HepG2 (cell line): ENCODE data around the gene GDAP1L1. TPM values are rescaled to one million over a fixed set of nuclear protein-coding genes. Genes with fewer than 3 reads are reported as not detected.

Source experiments
- BRD4 ChIP-seq: sonication (generic); formaldehyde crosslinking; IDR thresholded peaks from 2 replicates; pipeline ENCODE4 v1.4.0; 2020; ENCODE audit warnings: missing genetic modification reagents
- HIVEP1 ChIP-seq: sonication (generic); formaldehyde crosslinking; IDR thresholded peaks from 2 replicates; pipeline ENCODE4 v1.4.0; 2020; ENCODE audit warnings: mild to moderate bottlenecking, missing genetic modification reagents
- JUNB ChIP-seq: sonication (generic); formaldehyde crosslinking; IDR thresholded peaks from 2 replicates; pipeline ENCODE4 v1.8.0; 2022; ENCODE audit warnings: missing genetic modification reagents, mild to moderate bottlenecking, borderline replicate concordance
- MATR3 ChIP-seq: sonication (generic); formaldehyde crosslinking; IDR thresholded peaks from 2 replicates; pipeline ENCODE4 v1.4.0; 2020; ENCODE audit warnings: missing genetic modification reagents
- RFXANK ChIP-seq: IDR thresholded peaks from 2 replicates; pipeline ENCODE4 v1.6.1; 2016
- RORA ChIP-seq: sonication (generic); formaldehyde crosslinking; IDR thresholded peaks from 2 replicates; pipeline ENCODE4 v1.5.0; 2020; ENCODE audit warnings: mild to moderate bottlenecking, missing genetic modification reagents, moderate library complexity
- TGIF2 ChIP-seq: IDR thresholded peaks from 2 replicates; pipeline ENCODE4 v1.6.1; 2016; ENCODE audit warnings: control low read depth, missing compliant biosample characterization
- TP53 ChIP-seq: sonication (generic); formaldehyde crosslinking; conservative IDR thresholded peaks from 2 replicates; pipeline ENCODE4 v1.4.0; 2020; ENCODE audit warnings: missing genetic modification reagents
- ZNF335 ChIP-seq: sonication (generic); formaldehyde crosslinking; IDR thresholded peaks from 2 replicates; pipeline ENCODE4 v1.4.0; 2020; ENCODE audit warnings: missing genetic modification reagents
- ZNF772 ChIP-seq: sonication (generic); formaldehyde crosslinking; IDR thresholded peaks from 2 replicates; pipeline ENCODE4 v1.5.0; 2020; ENCODE audit warnings: mild to moderate bottlenecking, missing genetic modification reagents
- polyA plus RNA-seq, 8 experiments: library from polyadenylated mRNA; depleted of rRNA in 3 of 8; stranded (reverse) in 7 of 8; unstranded in 1 of 8; fragments of >200 nt; fragmentation: Illumina TruSeq in 4 of 8; extraction: Trizol in 4 of 8; gene quantifications; 2 replicates each; pipeline versions ENCODE4 v1.2.1 to v1.2.3, GENCODE V29; 2011 to 2016; ENCODE audit warnings: low read depth in 4 of 8, missing spikeins in 1 of 8, mixed read lengths in 1 of 8; ENCODE audit not compliant: insufficient read depth in 1 of 8
- total RNA-seq, 5 experiments: library from RNA; depleted of rRNA; stranded (reverse); fragments of >200 nt; fragmentation: Illumina TruSeq; extraction: Trizol; gene quantifications; 2 replicates each; pipeline ENCODE4 v1.2.3, GENCODE V29; 2016; ENCODE audit warnings: low read depth in 1 of 5
- TF ChIP-seq, protein P1 (sequence below): sonication (generic); formaldehyde crosslinking; IDR thresholded peaks from 2 replicates; pipeline ENCODE4 v1.8.0; 2022; ENCODE audit warnings: mild to moderate bottlenecking, missing genetic modification reagents, moderate library complexity
- TF ChIP-seq, protein P2 (sequence below): sonication (generic); formaldehyde crosslinking; IDR thresholded peaks from 2 replicates; pipeline ENCODE4 v1.5.1; 2020; ENCODE audit warnings: mild to moderate bottlenecking, missing genetic modification reagents, borderline replicate concordance
- TF ChIP-seq, protein P3 (sequence below): sonication (generic); formaldehyde crosslinking; IDR thresholded peaks from 2 replicates; pipeline ENCODE4 v1.4.0; 2020; ENCODE audit warnings: mild to moderate bottlenecking, missing genetic modification reagents
- TF ChIP-seq, protein P4 (sequence below): sonication (generic); formaldehyde crosslinking; IDR thresholded peaks from 2 replicates; pipeline ENCODE4 v1.4.0; 2020; ENCODE audit warnings: mild to moderate bottlenecking, missing genetic modification reagents

Gene GDAP1L1
- total and polyA plus RNA-seq, 2 of the 13 experiments (the other 11 are each of a cell fraction or from before 2014, with no cell fraction given): 0.04 TPM; not detected in 1

DNA sequence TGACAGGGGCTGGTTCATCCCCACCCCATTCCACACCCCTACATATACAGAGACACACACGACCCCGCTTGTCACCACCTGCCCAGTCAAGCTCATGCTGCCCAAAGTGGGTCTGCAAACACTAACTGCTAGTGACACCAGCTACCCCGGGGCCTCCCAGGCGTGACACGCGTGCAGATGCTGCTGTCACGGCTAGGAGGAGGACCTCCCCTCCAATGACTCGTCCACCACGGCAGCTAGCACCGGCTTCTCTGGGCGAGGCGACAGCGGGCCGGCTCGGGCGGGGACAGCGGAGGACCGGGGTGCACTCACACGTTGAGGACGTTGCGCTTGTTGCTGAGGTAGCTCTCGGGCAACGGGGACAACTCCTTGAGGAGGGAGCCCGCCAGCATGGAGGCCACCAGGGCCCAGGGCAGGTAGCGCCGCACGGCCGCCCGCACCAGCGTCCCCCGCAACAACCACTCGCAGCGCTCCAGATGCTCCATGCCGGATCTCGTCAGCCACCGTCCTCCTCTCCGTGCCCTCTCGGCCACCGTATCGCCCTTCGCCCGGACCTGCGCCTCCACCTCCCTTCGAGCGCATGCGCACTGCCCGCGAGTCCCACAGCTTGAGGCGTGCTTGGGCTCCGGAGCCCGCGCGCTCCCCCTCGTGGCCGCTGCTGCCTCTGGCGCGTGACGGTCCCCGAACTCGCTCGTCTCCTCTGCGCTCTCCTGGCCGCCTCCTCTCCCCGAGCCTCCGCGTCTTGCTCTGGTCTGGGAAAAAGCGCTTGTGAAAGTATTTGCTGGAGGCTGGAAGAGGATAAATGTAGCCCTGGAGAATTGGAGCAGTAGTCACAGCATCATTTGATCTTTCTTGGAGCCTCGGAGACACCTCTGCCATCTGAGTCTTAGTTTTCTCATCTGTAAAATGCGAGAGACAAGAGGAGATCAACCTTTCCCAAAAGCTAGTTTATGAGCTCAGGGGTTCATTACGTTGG lies 63.8 kb downstream of the GDAP1L1 start, which contains the start of gene FITM2 (continued):
- peak; percentile 90 for TF ChIP-seq TGIF2 (CRISPR knock-in tag)
- TF ChIP-seq, protein P1, sequence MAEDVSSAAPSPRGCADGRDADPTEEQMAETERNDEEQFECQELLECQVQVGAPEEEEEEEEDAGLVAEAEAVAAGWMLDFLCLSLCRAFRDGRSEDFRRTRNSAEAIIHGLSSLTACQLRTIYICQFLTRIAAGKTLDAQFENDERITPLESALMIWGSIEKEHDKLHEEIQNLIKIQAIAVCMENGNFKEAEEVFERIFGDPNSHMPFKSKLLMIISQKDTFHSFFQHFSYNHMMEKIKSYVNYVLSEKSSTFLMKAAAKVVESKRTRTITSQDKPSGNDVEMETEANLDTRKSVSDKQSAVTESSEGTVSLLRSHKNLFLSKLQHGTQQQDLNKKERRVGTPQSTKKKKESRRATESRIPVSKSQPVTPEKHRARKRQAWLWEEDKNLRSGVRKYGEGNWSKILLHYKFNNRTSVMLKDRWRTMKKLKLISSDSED: no peak
- peak; percentile 88; the same call in 1 of the 2 replicates for TF ChIP-seq TP53 (CRISPR knock-in tag)
- TF ChIP-seq, protein P2, sequence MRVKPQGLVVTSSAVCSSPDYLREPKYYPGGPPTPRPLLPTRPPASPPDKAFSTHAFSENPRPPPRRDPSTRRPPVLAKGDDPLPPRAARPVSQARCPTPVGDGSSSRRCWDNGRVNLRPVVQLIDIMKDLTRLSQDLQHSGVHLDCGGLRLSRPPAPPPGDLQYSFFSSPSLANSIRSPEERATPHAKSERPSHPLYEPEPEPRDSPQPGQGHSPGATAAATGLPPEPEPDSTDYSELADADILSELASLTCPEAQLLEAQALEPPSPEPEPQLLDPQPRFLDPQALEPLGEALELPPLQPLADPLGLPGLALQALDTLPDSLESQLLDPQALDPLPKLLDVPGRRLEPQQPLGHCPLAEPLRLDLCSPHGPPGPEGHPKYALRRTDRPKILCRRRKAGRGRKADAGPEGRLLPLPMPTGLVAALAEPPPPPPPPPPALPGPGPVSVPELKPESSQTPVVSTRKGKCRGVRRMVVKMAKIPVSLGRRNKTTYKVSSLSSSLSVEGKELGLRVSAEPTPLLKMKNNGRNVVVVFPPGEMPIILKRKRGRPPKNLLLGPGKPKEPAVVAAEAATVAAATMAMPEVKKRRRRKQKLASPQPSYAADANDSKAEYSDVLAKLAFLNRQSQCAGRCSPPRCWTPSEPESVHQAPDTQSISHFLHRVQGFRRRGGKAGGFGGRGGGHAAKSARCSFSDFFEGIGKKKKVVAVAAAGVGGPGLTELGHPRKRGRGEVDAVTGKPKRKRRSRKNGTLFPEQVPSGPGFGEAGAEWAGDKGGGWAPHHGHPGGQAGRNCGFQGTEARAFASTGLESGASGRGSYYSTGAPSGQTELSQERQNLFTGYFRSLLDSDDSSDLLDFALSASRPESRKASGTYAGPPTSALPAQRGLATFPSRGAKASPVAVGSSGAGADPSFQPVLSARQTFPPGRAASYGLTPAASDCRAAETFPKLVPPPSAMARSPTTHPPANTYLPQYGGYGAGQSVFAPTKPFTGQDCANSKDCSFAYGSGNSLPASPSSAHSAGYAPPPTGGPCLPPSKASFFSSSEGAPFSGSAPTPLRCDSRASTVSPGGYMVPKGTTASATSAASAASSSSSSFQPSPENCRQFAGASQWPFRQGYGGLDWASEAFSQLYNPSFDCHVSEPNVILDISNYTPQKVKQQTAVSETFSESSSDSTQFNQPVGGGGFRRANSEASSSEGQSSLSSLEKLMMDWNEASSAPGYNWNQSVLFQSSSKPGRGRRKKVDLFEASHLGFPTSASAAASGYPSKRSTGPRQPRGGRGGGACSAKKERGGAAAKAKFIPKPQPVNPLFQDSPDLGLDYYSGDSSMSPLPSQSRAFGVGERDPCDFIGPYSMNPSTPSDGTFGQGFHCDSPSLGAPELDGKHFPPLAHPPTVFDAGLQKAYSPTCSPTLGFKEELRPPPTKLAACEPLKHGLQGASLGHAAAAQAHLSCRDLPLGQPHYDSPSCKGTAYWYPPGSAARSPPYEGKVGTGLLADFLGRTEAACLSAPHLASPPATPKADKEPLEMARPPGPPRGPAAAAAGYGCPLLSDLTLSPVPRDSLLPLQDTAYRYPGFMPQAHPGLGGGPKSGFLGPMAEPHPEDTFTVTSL: peak; percentile 20; the same call in 1 of the 2 replicates
- peak; percentile 99 for TF ChIP-seq ZNF772 (CRISPR knock-in tag)
- no peak for TF ChIP-seq JUNB (CRISPR knock-in tag)
- TF ChIP-seq, protein P3, sequence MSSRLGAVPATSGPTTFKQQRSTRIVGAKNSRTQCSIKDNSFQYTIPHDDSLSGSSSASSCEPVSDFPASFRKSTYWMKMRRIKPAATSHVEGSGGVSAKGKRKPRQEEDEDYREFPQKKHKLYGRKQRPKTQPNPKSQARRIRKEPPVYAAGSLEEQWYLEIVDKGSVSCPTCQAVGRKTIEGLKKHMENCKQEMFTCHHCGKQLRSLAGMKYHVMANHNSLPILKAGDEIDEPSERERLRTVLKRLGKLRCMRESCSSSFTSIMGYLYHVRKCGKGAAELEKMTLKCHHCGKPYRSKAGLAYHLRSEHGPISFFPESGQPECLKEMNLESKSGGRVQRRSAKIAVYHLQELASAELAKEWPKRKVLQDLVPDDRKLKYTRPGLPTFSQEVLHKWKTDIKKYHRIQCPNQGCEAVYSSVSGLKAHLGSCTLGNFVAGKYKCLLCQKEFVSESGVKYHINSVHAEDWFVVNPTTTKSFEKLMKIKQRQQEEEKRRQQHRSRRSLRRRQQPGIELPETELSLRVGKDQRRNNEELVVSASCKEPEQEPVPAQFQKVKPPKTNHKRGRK (CRISPR knock-in tag): no peak; the same call in 1 of the 2 replicates
- TF ChIP-seq, protein P4, sequence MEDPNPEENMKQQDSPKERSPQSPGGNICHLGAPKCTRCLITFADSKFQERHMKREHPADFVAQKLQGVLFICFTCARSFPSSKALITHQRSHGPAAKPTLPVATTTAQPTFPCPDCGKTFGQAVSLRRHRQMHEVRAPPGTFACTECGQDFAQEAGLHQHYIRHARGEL (CRISPR knock-in tag): no peak; the same call in 1 of the 2 replicates
- peak; percentile 90 for TF ChIP-seq HIVEP1 (CRISPR knock-in tag)
- no peak for TF ChIP-seq MATR3 (CRISPR knock-in tag)
- TF ChIP-seq ZNF335: peak; percentile 76
- TF ChIP-seq RFXANK: no peak; the same call in 1 of the 2 replicates
- TF ChIP-seq RORA (CRISPR knock-in tag): no peak
- TF ChIP-seq BRD4: peak; percentile 90
- TF ChIP-seq, all 625 proteins: peak for 409
